WTC11 (cell line): Measurements from ENCODE around the gene FMNL2. TPM values are rescaled to one million over a fixed set of nuclear protein-coding genes. Genes with fewer than 3 reads are reported as not detected.

Experiments used
- ATAC-seq: fragments of 200-7000 bp; cut with Tn5 transposase; 2 replicates; pipeline ENCODE4 v1.10.0; 2021; ENCODE audit warnings: mild to moderate bottlenecking, moderate library complexity
- CTCF ChIA-PET: fragments of 300-600 bp; sonication (Branson Sonifier 250); formaldehyde crosslinking; loops from one replicate; lab custom pipeline; 2021; ENCODE audit warnings: antibody characterized with exemption; lab: Charles Lee
- POLR2A ChIA-PET: fragments of 350-600 bp; sonication (Branson Sonifier 250); formaldehyde crosslinking; loops from one replicate; lab custom pipeline; 2021; ENCODE audit warnings: antibody characterized with exemption; lab: Charles Lee
- DNase-seq: peaks from one replicate; pipeline ENCODE4 v3.0.0; 2021; ENCODE audit warnings: low spot score
- H3K27ac Mint-ChIP-seq: 2 replicates; pipeline ENCODE4 v1.8.0; 2021; ENCODE audit warnings: mixed read lengths
- H3K27me3 Mint-ChIP-seq: 2 replicates; pipeline ENCODE4 v1.8.0; 2021; ENCODE audit warnings: low read depth, mild to moderate bottlenecking, moderate library complexity, mixed read lengths
- H3K36me3 Mint-ChIP-seq: 2 replicates; pipeline ENCODE4 v1.8.0; 2021; ENCODE audit warnings: mixed read lengths
- H3K4me1 Mint-ChIP-seq: 2 replicates; pipeline ENCODE4 v1.8.0; 2022; ENCODE audit warnings: mixed read lengths
- H3K4me3 Mint-ChIP-seq: 2 replicates; pipeline ENCODE4 v1.8.0; 2021; ENCODE audit warnings: mild to moderate bottlenecking, moderate library complexity, mixed read lengths
- H3K9me3 Mint-ChIP-seq: 2 replicates; pipeline ENCODE4 v1.8.0; 2021; ENCODE audit warnings: mixed read lengths
- ARID4B ChIP-seq: sonication (generic); formaldehyde crosslinking; IDR thresholded peaks from 2 replicates; pipeline ENCODE4 v1.8.0; 2023; ENCODE audit warnings: missing genetic modification reagents, mild to moderate bottlenecking, borderline replicate concordance
- ATF1 ChIP-seq: sonication (generic); formaldehyde crosslinking; IDR thresholded peaks from 2 replicates; pipeline ENCODE4 v1.8.1; 2023; ENCODE audit warnings: mild to moderate bottlenecking, moderate library complexity, missing genetic modification reagents
- ETV6 ChIP-seq: sonication (generic); formaldehyde crosslinking; IDR thresholded peaks from 2 replicates; pipeline ENCODE4 v1.8.1; 2022; ENCODE audit warnings: mild to moderate bottlenecking, missing genetic modification reagents
- GRHL2 ChIP-seq: fragments of 250-450 bp; sonication (Bioruptor Pico); IDR thresholded peaks from 2 replicates; pipeline ENCODE4 v1.8.0; 2022; ENCODE audit warnings: mild to moderate bottlenecking, moderate library complexity; ENCODE audit not compliant: insufficient replicate concordance, severe bottlenecking
- JUN ChIP-seq: sonication (generic); formaldehyde crosslinking; IDR thresholded peaks from 2 replicates; pipeline ENCODE4 v1.8.0; 2023; ENCODE audit warnings: mild to moderate bottlenecking, missing genetic modification reagents
- MAX ChIP-seq: sonication (generic); formaldehyde crosslinking; IDR thresholded peaks from 2 replicates; pipeline ENCODE4 v1.8.0; 2022; ENCODE audit warnings: mild to moderate bottlenecking, missing genetic modification reagents
- MYBL2 ChIP-seq: sonication (generic); formaldehyde crosslinking; IDR thresholded peaks from 2 replicates; pipeline ENCODE4 v1.8.1; 2023; ENCODE audit warnings: mild to moderate bottlenecking, moderate library complexity, missing genetic modification reagents
- TP53 ChIP-seq: sonication (generic); formaldehyde crosslinking; IDR thresholded peaks from 2 replicates; pipeline ENCODE4 v1.8.1; 2023; ENCODE audit warnings: mild to moderate bottlenecking, missing genetic modification reagents
- ZNF281 ChIP-seq: sonication (generic); formaldehyde crosslinking; IDR thresholded peaks from 2 replicates; pipeline ENCODE4 v1.8.0; 2023; ENCODE audit warnings: mild to moderate bottlenecking, missing genetic modification reagents
- total RNA-seq: library from RNA; stranded (reverse); gene quantifications from 3 replicates; pipeline ENCODE4 v1.2.3, GENCODE V29; 2021

FMNL2 gene
- total RNA-seq, 1 experiment from 2014 or later = 43.0 TPM

- no peak for TF ChIP-seq ARID4B (CRISPR knock-in tag)
- no peak for TF ChIP-seq MAX (CRISPR knock-in tag)
These were observed 288.2 kb downstream of the FMNL2 start (continued) for GRCh38 chr2:152623076-152623740.

- H3K9me3 Mint-ChIP-seq = no peaks in the 10 kb centered on the region
- ChIA-PET POLR2A (interaction anchor here (0.5 kb wide), 1 partner anchor 410 kb away, joined by 4 read pairs; no protein-coding TSS in a partner anchor), CTCF (no interaction called here)
These were observed 288.8 kb downstream of the FMNL2 start for GRCh38 chr2:152623775-152624174.

More at GRCh38 chr2:152623775-152624174, 288.8 kb downstream of the FMNL2 start:
- no peak for ATAC-seq
- no peaks in the 10 kb centered on the region for H3K27me3 Mint-ChIP-seq
- no peak for DNase-seq
- peaks cover 34% of the 10 kb centered on the region for H3K36me3 Mint-ChIP-seq
- TF ChIP-seq ETV6 (CRISPR knock-in tag) = no peak
- no peak for TF ChIP-seq ZNF281
- TF ChIP-seq ATF1 = no peak
- no peak for TF ChIP-seq ARID4B (CRISPR knock-in tag)
- no peak for TF ChIP-seq MYBL2 (CRISPR knock-in tag)
- no peak for TF ChIP-seq MAX (CRISPR knock-in tag)
- TF ChIP-seq GRHL2 = no peak
- no peak for TF ChIP-seq JUN (CRISPR knock-in tag)
- no peak for TF ChIP-seq TP53
- no peaks in the 10 kb centered on the region for H3K4me1 Mint-ChIP-seq
- H3K4me3 Mint-ChIP-seq = no peak overlapping the region
- no peak overlapping the region for H3K27ac Mint-ChIP-seq
